Testis (tissue), 3 donors: ENCODE measurements around the gene FILIP1. TPM values are rescaled to one million over a fixed set of nuclear protein-coding genes. Genes with fewer than 3 reads are reported as not detected.

Source experiments
- DNase-seq: peaks from one replicate; pipeline ENCODE4 v3.0.0-alpha.2; 2019
- H3K27ac ChIP-seq, 2 donors: fragments of 200-600 bp; sonication (generic); one replicate each; pipeline ENCODE4 v1.5.1; 2019
- H3K27me3 ChIP-seq: fragments of 200-600 bp; sonication (generic); one replicate; pipeline ENCODE4 v1.5.1; 2019
- H3K36me3 ChIP-seq: fragments of 200-600 bp; sonication (generic); one replicate; pipeline ENCODE4 v1.5.1; 2017; ENCODE audit warnings: low read depth; ENCODE audit errors: missing control alignments
- H3K4me1 ChIP-seq: fragments of 200-600 bp; sonication (generic); one replicate; pipeline ENCODE4 v1.5.1; 2019
- H3K4me3 ChIP-seq, 2 donors: fragments of 200-600 bp; sonication (generic); one replicate each; pipeline ENCODE4 v1.5.1; 2017 to 2019
- H3K9me3 ChIP-seq: fragments of 200-600 bp; sonication (generic); one replicate; pipeline ENCODE4 v1.5.1; 2017
- POLR2A ChIP-seq: fragments of 450-650 bp; IDR thresholded peaks from one replicate; pipeline ENCODE4 v1.6.1; 2017; ENCODE audit warnings: antibody characterized with exemption, mild to moderate bottlenecking, moderate library complexity
- WGBS, 2 donors: methylation state at CpG; one replicate each; pipeline ENCODE4 v1.1.5; 2018; 5-methylcytosine and 5-hydroxymethylcytosine counted together
- intact Hi-C: fragments of 100-400 bp; cut with DNase I; formaldehyde crosslinking; loops from one replicate; pipeline ENCODE4 v1.15.1; 2023; ENCODE audit warnings: low total_unique reads
- polyA plus RNA-seq: library from polyadenylated mRNA; stranded (reverse); fragments of 350-450 nt; fragmentation: Illumina TruSeq; extraction: RNeasy Lipid Tissue Mini Kit (QIAGEN cat#74804); gene quantifications from one replicate; pipeline ENCODE4 v1.2.3, GENCODE V29; 2014; ENCODE audit warnings: low read depth, low replicate concordance; ENCODE audit not compliant: insufficient read depth
- total RNA-seq, 2 donors: library from RNA; depleted of rRNA; stranded (reverse); fragments of >200 nt; gene quantifications; one replicate each; pipeline ENCODE4 v1.2.3, GENCODE V29; 2016
- TF ChIP-seq, protein P1 (sequence below), 3 experiments: fragments of 450-650 bp in 2 of 3; fragments of 200-600 bp in 1 of 3; sonication (generic) in 1 of 3; IDR thresholded peaks; one replicate each; pipeline ENCODE4 v1.5.1; 2016 to 2019; ENCODE audit warnings: antibody characterized with exemption in 3 of 3, mild to moderate bottlenecking in 2 of 3, moderate library complexity in 1 of 3

The FILIP1 gene
- total and polyA plus RNA-seq, 3 donors from 2014 or later, result 2.0 to 3.1 (median 2.7) TPM

DNA sequence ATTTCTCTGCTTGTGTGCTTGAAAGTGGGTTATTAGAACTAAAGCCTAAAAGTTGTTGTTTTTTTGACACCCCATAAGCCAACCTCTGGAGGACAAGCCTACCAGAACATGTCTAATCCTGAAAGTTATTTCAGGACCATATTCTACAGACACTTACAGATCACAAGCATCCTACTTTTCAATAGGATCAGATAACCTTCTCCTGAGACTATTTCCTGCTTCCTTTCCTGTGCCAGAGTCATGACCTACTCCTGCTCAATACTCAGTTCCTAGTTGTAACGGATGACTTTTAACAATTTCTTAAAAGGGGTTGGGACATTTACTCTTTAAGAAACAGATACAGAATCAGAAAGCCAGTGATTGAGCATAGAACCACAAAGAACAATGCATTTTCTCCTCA, 5.3 kb upstream of the FILIP1 start:
- H3K27me3 ChIP-seq, result no peaks in the 10 kb centered on the region
- no peaks in the 10 kb centered on the region for H3K4me1 ChIP-seq
- DNase-seq, result no peak
- H3K27ac ChIP-seq, result no peak overlapping the region
- H3K4me3 ChIP-seq, result no peak overlapping the region
- no peaks in the 10 kb centered on the region for H3K9me3 ChIP-seq
- intact Hi-C loops, result no loop called here
- TF ChIP-seq POLR2A, result no peak
- TF ChIP-seq, protein P1, sequence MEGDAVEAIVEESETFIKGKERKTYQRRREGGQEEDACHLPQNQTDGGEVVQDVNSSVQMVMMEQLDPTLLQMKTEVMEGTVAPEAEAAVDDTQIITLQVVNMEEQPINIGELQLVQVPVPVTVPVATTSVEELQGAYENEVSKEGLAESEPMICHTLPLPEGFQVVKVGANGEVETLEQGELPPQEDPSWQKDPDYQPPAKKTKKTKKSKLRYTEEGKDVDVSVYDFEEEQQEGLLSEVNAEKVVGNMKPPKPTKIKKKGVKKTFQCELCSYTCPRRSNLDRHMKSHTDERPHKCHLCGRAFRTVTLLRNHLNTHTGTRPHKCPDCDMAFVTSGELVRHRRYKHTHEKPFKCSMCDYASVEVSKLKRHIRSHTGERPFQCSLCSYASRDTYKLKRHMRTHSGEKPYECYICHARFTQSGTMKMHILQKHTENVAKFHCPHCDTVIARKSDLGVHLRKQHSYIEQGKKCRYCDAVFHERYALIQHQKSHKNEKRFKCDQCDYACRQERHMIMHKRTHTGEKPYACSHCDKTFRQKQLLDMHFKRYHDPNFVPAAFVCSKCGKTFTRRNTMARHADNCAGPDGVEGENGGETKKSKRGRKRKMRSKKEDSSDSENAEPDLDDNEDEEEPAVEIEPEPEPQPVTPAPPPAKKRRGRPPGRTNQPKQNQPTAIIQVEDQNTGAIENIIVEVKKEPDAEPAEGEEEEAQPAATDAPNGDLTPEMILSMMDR (IDR thresholded peaks at IDR 0.05), result no peak
- no peaks in the 10 kb centered on the region for H3K36me3 ChIP-seq
- WGBS, 2 donors, result 80 to 91% methylated on average over 1 of the region's 1 CpG

DNA sequence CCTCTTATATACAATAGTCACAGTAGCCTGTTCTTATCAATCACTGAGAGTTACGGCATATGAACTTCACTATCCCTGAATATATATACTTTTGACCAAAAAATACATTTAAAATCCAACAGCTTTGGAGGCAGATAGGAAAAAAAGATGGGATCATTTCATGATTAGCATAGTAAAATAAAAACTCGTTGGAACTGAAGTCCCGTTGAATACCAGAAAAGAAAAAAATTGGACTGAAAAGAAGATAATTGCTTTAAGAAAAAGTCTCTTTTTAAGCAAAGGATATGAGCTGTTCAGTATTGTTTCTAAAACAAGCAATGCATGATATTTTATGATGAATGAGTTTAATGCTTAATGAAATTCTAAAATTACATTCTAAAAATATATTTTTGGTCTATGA, 4.4 kb upstream of the FILIP1 start:
- H3K27ac ChIP-seq, result no peak overlapping the region
- no peak overlapping the region for H3K4me3 ChIP-seq
- intact Hi-C loops, result no loop called here
- TF ChIP-seq, protein P1 (IDR thresholded peaks at IDR 0.05), result no peak
- TF ChIP-seq POLR2A, result no peak
- no peak for DNase-seq
- no peaks in the 10 kb centered on the region for H3K9me3 ChIP-seq
- H3K36me3 ChIP-seq, result no peaks in the 10 kb centered on the region
- 64 to 73% methylated on average over 3 of the region's 3 CpGs for WGBS, 2 donors
- no peaks in the 10 kb centered on the region for H3K27me3 ChIP-seq
- no peaks in the 10 kb centered on the region for H3K4me1 ChIP-seq

DNA sequence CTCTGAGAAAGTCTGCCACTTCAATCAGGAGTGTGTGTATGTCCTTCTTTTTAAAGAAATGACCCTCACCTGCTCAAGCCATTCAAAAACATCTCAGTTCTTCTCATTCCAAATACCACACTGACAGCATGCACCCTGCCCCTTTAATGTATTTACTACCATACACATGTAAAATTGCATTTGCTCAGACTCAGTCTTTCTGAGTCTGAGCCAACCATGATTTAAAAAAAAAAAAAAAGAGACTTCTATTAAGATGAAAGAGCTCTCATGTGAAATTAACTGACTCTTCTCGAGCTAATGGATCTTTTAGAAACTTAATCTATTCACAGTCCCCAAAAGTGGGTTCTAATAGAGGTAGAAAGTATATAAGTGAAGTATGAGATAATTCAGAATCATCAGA, 1.4 kb upstream of the FILIP1 start:
- DNase-seq, result no peak
- no peaks in the 10 kb centered on the region for H3K36me3 ChIP-seq
- H3K4me3 ChIP-seq, result no peak overlapping the region
- H3K27me3 ChIP-seq, result no peaks in the 10 kb centered on the region
- intact Hi-C loops, result no loop called here
- H3K9me3 ChIP-seq, result no peaks in the 10 kb centered on the region
- H3K27ac ChIP-seq, result no peak overlapping the region
- 76 to 79% methylated on average over 1 of the region's 1 CpG for WGBS, 2 donors
- H3K4me1 ChIP-seq, result no peaks in the 10 kb centered on the region
- TF ChIP-seq, protein P1 (IDR thresholded peaks at IDR 0.05), result no peak
- TF ChIP-seq POLR2A, result no peak

- no peak overlapping the region for H3K27ac ChIP-seq
- DNase-seq, result no peak
- H3K36me3 ChIP-seq, result no peaks in the 10 kb centered on the region
- intact Hi-C loops, result no loop called here
- TF ChIP-seq, protein P1 (IDR thresholded peaks at IDR 0.05), result no peak
- TF ChIP-seq POLR2A, result no peak
- WGBS, 2 donors, result 72 to 78% methylated on average over 4 of the region's 4 CpGs
- no peaks in the 10 kb centered on the region for H3K27me3 ChIP-seq
- no peaks in the 10 kb centered on the region for H3K9me3 ChIP-seq
- no peaks in the 10 kb centered on the region for H3K4me1 ChIP-seq
- H3K4me3 ChIP-seq, result no peak overlapping the region
Observed at GRCh38 chr6:75494290-75494689, 690 bp upstream of the FILIP1 start.

- no peaks in the 10 kb centered on the region for H3K9me3 ChIP-seq
- no peak for TF ChIP-seq POLR2A
- TF ChIP-seq, protein P1 (IDR thresholded peaks at IDR 0.05), result no peak
- H3K4me3 ChIP-seq, result no peak overlapping the region
- 76% methylated on average over 3 of the region's 3 CpGs for WGBS, 2 donors
- DNase-seq, result no peak
- no peaks in the 10 kb centered on the region for H3K4me1 ChIP-seq
- peak overlapping the region in 1 of 2 donors; percentile 36 for H3K27ac ChIP-seq
- H3K36me3 ChIP-seq, result no peaks in the 10 kb centered on the region
- intact Hi-C loops, result no loop called here
- no peaks in the 10 kb centered on the region for H3K27me3 ChIP-seq
Observed at GRCh38 chr6:75492386-75493153, 1.0 kb downstream of the FILIP1 start.
